ENCODE results near the gene XYLT1. TPM values are rescaled to one million over a fixed set of nuclear protein-coding genes. Genes with fewer than 3 reads are reported as not detected.

Gene XYLT1
- total and polyA plus RNA-seq, 9 of the 15 experiments (the other 6 are each of a cell fraction or from before 2014, with no cell fraction given): 0.03 to 0.09 (median 0.08) TPM; not detected in 6

DNA sequence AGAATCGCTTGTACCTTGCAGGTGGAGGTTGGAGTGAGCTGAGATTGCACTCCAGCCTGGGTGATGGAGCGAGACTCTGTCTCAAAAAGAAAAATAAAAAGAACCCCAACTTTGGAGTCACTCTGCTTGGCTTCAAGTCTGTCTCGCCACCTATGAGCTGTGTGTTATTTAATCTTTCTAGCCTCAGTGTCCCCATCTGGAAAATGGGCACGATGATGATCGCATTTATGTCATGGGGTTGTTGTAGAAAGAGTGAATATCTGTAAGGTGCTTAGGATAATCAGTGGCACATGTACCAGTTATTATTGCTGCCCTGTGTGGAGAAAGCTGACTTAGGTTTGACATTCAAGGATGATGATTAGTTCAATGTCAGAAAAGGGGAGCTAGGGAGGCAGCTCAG, 319.4 kb downstream of the XYLT1 start:
- TF ChIP-seq TFE3 (CRISPR knock-in tag; IDR thresholded peaks at IDR 0.05): no peak
- TF ChIP-seq RBM25 (IDR thresholded peaks at IDR 0.05; ENCODE audit: low read depth, low read length, severe bottlenecking): peak; percentile 84
- no peaks in the 10 kb centered on the region for H3K79me2 ChIP-seq (ENCODE audit: control insufficient read depth, insufficient read depth, low read length)
- intact Hi-C loops (cut with micrococcal nuclease) (loop anchor here (10.0 kb wide), 2 partner anchors 157 to 287 kb away; no protein-coding TSS in a partner anchor), in situ Hi-C loops (cut with MboI) (no loop called here)
- 4% methylated on average over 5 of the region's 5 CpGs for WGBS (ENCODE audit: insufficient coverage, low coverage, missing lambda C conversion rate)
- ATAC-seq: no peak
- H3K4me2 ChIP-seq (ENCODE audit: insufficient read depth, low read length): no peak overlapping the region
- H2AFZ ChIP-seq (ENCODE audit: low read depth, low read length): no peak overlapping the region
- H3K27me3 ChIP-seq (ENCODE audit: control insufficient read depth in 2 of 2, insufficient read depth in 2 of 2, low read length in 2 of 2): no peaks in the 10 kb centered on the region
- H3K36me3 ChIP-seq (ENCODE audit: control insufficient read depth, insufficient read depth, low read length): no peaks in the 10 kb centered on the region
- no TSS peak for BruUV-seq (replicated peaks)
- ChIA-PET POLR2A (no interaction called here), CTCF (ENCODE audit: low intra/inter-chr PET ratio) (no interaction called here)
- no peak for DNase-seq (ENCODE audit: extremely low read depth in 1 of 4, low spot score in 3 of 4)
- no peaks in the 10 kb centered on the region for H3K9me1 ChIP-seq (ENCODE audit: control insufficient read depth, insufficient read depth, low read length)
- H3K4me1 ChIP-seq (replicated peaks in 1 of 2; ENCODE audit: control insufficient read depth in 2 of 2, insufficient read depth in 2 of 2, low read length in 2 of 2): no peaks in the 10 kb centered on the region
- no peak overlapping the region for H3K4me3 ChIP-seq
- H4K20me1 ChIP-seq (replicated peaks; ENCODE audit: control insufficient read depth, insufficient read depth, low read length): peaks cover 5% of the 10 kb centered on the region; the same call in 1 of the 2 replicates
- H3K27ac ChIP-seq (ENCODE audit: extremely low read depth, low read depth, low read length): no peak overlapping the region
- no peak overlapping the region for H3K9ac ChIP-seq (ENCODE audit: insufficient read depth in 1 of 2, low read depth in 2 of 2, low read length in 2 of 2)
- FAIRE-seq: no peak
- no peaks in the 10 kb centered on the region for H3K9me3 ChIP-seq (replicated peaks; ENCODE audit: control insufficient read depth, insufficient read depth, low read depth, low read length)

- CTCF ChIA-PET (ENCODE audit: low intra/inter-chr PET ratio): no interaction called here
- Histone ChIP-seq H2AFZ (ENCODE audit: low read depth, low read length) (no peak overlapping the region), H3K27me3 (ENCODE audit: control insufficient read depth in 2 of 2, insufficient read depth in 2 of 2, low read length in 2 of 2) (no peaks in the 10 kb centered on the region), H4K20me1 (replicated peaks; ENCODE audit: control insufficient read depth, insufficient read depth, low read length) (peaks cover 5% of the 10 kb centered on the region; the same call in 1 of the 2 replicates), H3K79me2 (ENCODE audit: control insufficient read depth, insufficient read depth, low read length) (no peaks in the 10 kb centered on the region), H3K27ac (ENCODE audit: extremely low read depth, low read depth, low read length) (no peak overlapping the region), H3K4me3 (no peak overlapping the region), H3K9me3 (replicated peaks; ENCODE audit: control insufficient read depth, insufficient read depth, low read depth, low read length) (no peaks in the 10 kb centered on the region), H3K9me1 (ENCODE audit: control insufficient read depth, insufficient read depth, low read length) (no peaks in the 10 kb centered on the region), H3K4me2 (ENCODE audit: insufficient read depth, low read length) (no peak overlapping the region), H3K4me1 (replicated peaks in 1 of 2; ENCODE audit: control insufficient read depth in 2 of 2, insufficient read depth in 2 of 2, low read length in 2 of 2) (no peaks in the 10 kb centered on the region), H3K36me3 (ENCODE audit: control insufficient read depth, insufficient read depth, low read length) (no peaks in the 10 kb centered on the region), H3K9ac (ENCODE audit: insufficient read depth in 1 of 2, low read depth in 2 of 2, low read length in 2 of 2) (no peak overlapping the region)
- peak; percentile 44 for FAIRE-seq
- BruUV-seq (replicated peaks): no TSS peak
- intact Hi-C loops (cut with micrococcal nuclease): loop anchor here (10.0 kb wide), 2 partner anchors 155 to 285 kb away; no protein-coding TSS in a partner anchor
- in situ Hi-C loops (cut with MboI): no loop called here
- peak in 1 of 4 experiments; percentile 35 for DNase-seq (ENCODE audit: extremely low read depth in 1 of 4, low spot score in 3 of 4)
- POLR2A ChIA-PET: interaction anchor here (0.8 to 1.9 kb wide), 5 partner anchors 9 to 96 kb away, joined by 3 to 12 read pairs (median 5); no protein-coding TSS in a partner anchor
- ATAC-seq: no peak
- 12% methylated on average over 7 of the region's 7 CpGs for WGBS (ENCODE audit: insufficient coverage, low coverage, missing lambda C conversion rate)
- TF ChIP-seq CEBPB (tag; IDR thresholded peaks at IDR 0.05) (peak; percentile 97), E2F1 (CRISPR knock-in tag; IDR thresholded peaks at IDR 0.05) (no peak), ZNF644 (tag; IDR thresholded peaks at IDR 0.05; ENCODE audit: low read depth) (0 out of 2 replicates have a peak, but pooled peaks have one; percentile 29), ZNF408 (CRISPR knock-in tag; IDR thresholded peaks at IDR 0.05; ENCODE audit: low read depth) (no peak), ZNF766 (CRISPR knock-in tag; conservative IDR thresholded peaks at IDR 0.05) (peak; percentile 47; the same call in 1 of the 2 replicates), CXXC5 (CRISPR knock-in tag; IDR thresholded peaks at IDR 0.05) (peak; percentile 32; the same call in 1 of the 2 replicates), CEBPG (CRISPR knock-in tag; IDR thresholded peaks at IDR 0.05) (peak; percentile 81), CEBPG (tag; conservative IDR thresholded peaks at IDR 0.05 in 1 of 2, IDR thresholded peaks at IDR 0.05 in 1 of 2) (peak; percentile 86 to 93)
- TF ChIP-seq, protein P1, sequence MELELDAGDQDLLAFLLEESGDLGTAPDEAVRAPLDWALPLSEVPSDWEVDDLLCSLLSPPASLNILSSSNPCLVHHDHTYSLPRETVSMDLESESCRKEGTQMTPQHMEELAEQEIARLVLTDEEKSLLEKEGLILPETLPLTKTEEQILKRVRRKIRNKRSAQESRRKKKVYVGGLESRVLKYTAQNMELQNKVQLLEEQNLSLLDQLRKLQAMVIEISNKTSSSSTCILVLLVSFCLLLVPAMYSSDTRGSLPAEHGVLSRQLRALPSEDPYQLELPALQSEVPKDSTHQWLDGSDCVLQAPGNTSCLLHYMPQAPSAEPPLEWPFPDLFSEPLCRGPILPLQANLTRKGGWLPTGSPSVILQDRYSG (tag; conservative IDR thresholded peaks at IDR 0.05; ENCODE audit: low read depth): no peak
Observed at GRCh38 chr16:17149904-17150483, 320.8 kb downstream of the XYLT1 start.

Measured in K562 (cell line).